A549 (cell line): ENCODE measurements around the gene JOSD2. TPM values are rescaled to one million over a fixed set of nuclear protein-coding genes. Genes with fewer than 3 reads are reported as not detected.
A peak's percentile ranks its signal among the peaks of the same experiment; 100 is the strongest.

Source experiments
- ATAC-seq, 2 experiments: fragments of 200-7000 bp in 1 of 2; fragments of >200 bp in 1 of 2; cut with Nextera tagmentation in 1 of 2; cut with Tn5 transposase in 1 of 2; 3 replicates each; pipeline versions ENCODE4 v1.8.0 to v1.9.1; 2018 to 2020; ENCODE audit warnings: mild to moderate bottlenecking in 1 of 2, moderate library complexity in 1 of 2
- CTCF ChIA-PET: fragments of 300-600 bp; sonication (Branson Sonifier 250); formaldehyde crosslinking; extraction: SDS; loops from one replicate; lab custom pipeline; 2021; ENCODE audit warnings: antibody characterized with exemption, inconsistent platforms; lab: Yijun Ruan, JAX
- POLR2A ChIA-PET: fragments of 350-600 bp; formaldehyde crosslinking; extraction: SDS; loops from one replicate; lab custom pipeline; 2021; ENCODE audit warnings: antibody characterized with exemption, inconsistent platforms; lab: Yijun Ruan, JAX
- DNase-seq, 2 experiments: peaks; one replicate each; pipeline versions ENCODE4 v3.0.0 to v3.0.0-alpha.2; 2011 to 2016; ENCODE audit warnings: low read depth in 1 of 2, low spot score in 1 of 2
- FAIRE-seq: peaks from 2 replicates; lab custom pipeline; 2011; peaks lifted over from hg19 to GRCh38; lab: Jason Lieb, UNC
- H3K27ac ChIP-seq, 2 experiments: fragments of >200 bp; sonication (Bioruptor Twin); formaldehyde crosslinking; 3 replicates each; pipeline ENCODE4 v1.5.1; 2016 to 2017
- H3K4me1 ChIP-seq: fragments of >200 bp; sonication (Bioruptor Twin); formaldehyde crosslinking; 3 replicates; pipeline ENCODE4 v1.6.1; 2016
- H3K4me2 ChIP-seq: fragments of >200 bp; sonication (Bioruptor Twin); formaldehyde crosslinking; 3 replicates; pipeline ENCODE4 v1.6.1; 2016
- H3K4me3 ChIP-seq: fragments of >200 bp; sonication (Bioruptor Twin); formaldehyde crosslinking; 3 replicates; pipeline ENCODE4 v1.5.1; 2016
- H3K9me3 ChIP-seq: fragments of >200 bp; sonication (Bioruptor Twin); formaldehyde crosslinking; 3 replicates; pipeline ENCODE4 v1.6.1; 2016
- BHLHE40 ChIP-seq: IDR thresholded peaks from 2 replicates; pipeline ENCODE4 v1.6.1; 2012; ENCODE audit warnings: low read depth, low read length, inconsistent platforms
- CBX2 ChIP-seq: fragments of 200-600 bp; sonication (generic); IDR thresholded peaks from 2 replicates; pipeline ENCODE4 v1.6.1; 2016; ENCODE audit warnings: low read depth, mild to moderate bottlenecking, borderline replicate concordance
- CHD4 ChIP-seq: fragments of 200-600 bp; sonication (generic); IDR thresholded peaks from 2 replicates; pipeline ENCODE4 v1.6.1; 2016; ENCODE audit warnings: antibody characterized with exemption, mild to moderate bottlenecking, borderline replicate concordance
- EHF ChIP-seq: fragments of 250-450 bp; sonication (Bioruptor Pico); IDR thresholded peaks from 2 replicates; pipeline ENCODE4 v1.5.0; 2020; ENCODE audit warnings: mild to moderate bottlenecking
- EP300 ChIP-seq, 2 experiments: fragments of >200 bp; sonication (Bioruptor Twin); formaldehyde crosslinking; IDR thresholded peaks; 2 replicates in 1 of 2; 3 replicates in 1 of 2; pipeline ENCODE4 v1.6.1; 2016 to 2017
- ESRRA ChIP-seq: fragments of 150-350 bp; IDR thresholded peaks from 2 replicates; pipeline ENCODE4 v1.6.1; 2014; ENCODE audit warnings: mild to moderate bottlenecking, low read length, borderline replicate concordance
- FOSB ChIP-seq: fragments of 250-450 bp; sonication (Bioruptor Pico); IDR thresholded peaks from 2 replicates; pipeline ENCODE4 v1.5.0; 2020; ENCODE audit warnings: mild to moderate bottlenecking, moderate library complexity
- FOSL2 ChIP-seq, 2 experiments: fragments of 450-650 bp in 1 of 2; fragments of >200 bp in 1 of 2; sonication (Bioruptor Twin) in 1 of 2; formaldehyde crosslinking; IDR thresholded peaks; 2 replicates each; pipeline versions ENCODE4 v1.5.0 to v1.6.1; 2016 to 2020; ENCODE audit warnings: mild to moderate bottlenecking in 1 of 2, moderate library complexity in 1 of 2
- FOXS1 ChIP-seq: fragments of 250-450 bp; sonication (Bioruptor Pico); IDR thresholded peaks from 2 replicates; pipeline ENCODE4 v1.5.0; 2020; ENCODE audit warnings: mild to moderate bottlenecking, moderate library complexity
- HDAC2 ChIP-seq: fragments of 200-600 bp; sonication (generic); IDR thresholded peaks from 2 replicates; pipeline ENCODE4 v1.6.1; 2016
- HEYL ChIP-seq: fragments of 250-450 bp; sonication (Bioruptor Pico); IDR thresholded peaks from 2 replicates; pipeline ENCODE4 v1.8.0; 2021; ENCODE audit warnings: mild to moderate bottlenecking, moderate library complexity
- HOXB13 ChIP-seq: fragments of 250-450 bp; sonication (Bioruptor Pico); IDR thresholded peaks from 2 replicates; pipeline ENCODE4 v1.5.0; 2020; ENCODE audit warnings: low read depth, mild to moderate bottlenecking, moderate library complexity
- JUN ChIP-seq, 2 experiments: fragments of >200 bp; sonication (Bioruptor Twin); formaldehyde crosslinking; IDR thresholded peaks; 2 replicates in 1 of 2; 3 replicates in 1 of 2; pipeline ENCODE4 v1.6.1; 2016 to 2017
- JUNB ChIP-seq: fragments of >200 bp; sonication (Bioruptor Twin); formaldehyde crosslinking; IDR thresholded peaks from 2 replicates; pipeline ENCODE4 v1.6.1; 2016
- KDM1A ChIP-seq: fragments of 200-600 bp; sonication (generic); IDR thresholded peaks from 2 replicates; pipeline ENCODE4 v1.6.1; 2016; ENCODE audit warnings: low read depth, mild to moderate bottlenecking
- KDM5A ChIP-seq: fragments of 200-600 bp; sonication (generic); IDR thresholded peaks from 2 replicates; pipeline ENCODE4 v1.6.1; 2016; ENCODE audit warnings: antibody characterized with exemption, mild to moderate bottlenecking
- MAFK ChIP-seq: fragments of 450-650 bp; IDR thresholded peaks from 2 replicates; pipeline ENCODE4 v1.6.1; 2014; ENCODE audit not compliant: partially characterized antibody
- MAZ ChIP-seq: fragments of 150-350 bp; IDR thresholded peaks from 2 replicates; pipeline ENCODE4 v1.6.1; 2014; ENCODE audit warnings: antibody characterized with exemption, low read depth, low read length, borderline replicate concordance
- MYC ChIP-seq: IDR thresholded peaks from 2 replicates; pipeline ENCODE4 v1.6.1; 2012; ENCODE audit warnings: mild to moderate bottlenecking, inconsistent platforms, low read length, improper control_type of control experiment, borderline replicate concordance
- NPAS2 ChIP-seq: fragments of 250-450 bp; sonication (Bioruptor Pico); IDR thresholded peaks from 2 replicates; pipeline ENCODE4 v1.8.0; 2022; ENCODE audit warnings: mild to moderate bottlenecking, moderate library complexity, borderline replicate concordance
- PHF8 ChIP-seq: fragments of 200-600 bp; sonication (generic); IDR thresholded peaks from 2 replicates; pipeline ENCODE4 v1.6.1; 2016; ENCODE audit warnings: low read depth, mild to moderate bottlenecking, antibody characterized with exemption, moderate library complexity, borderline replicate concordance
- POLR2A ChIP-seq: IDR thresholded peaks from 2 replicates; pipeline ENCODE4 v1.6.1; 2012; ENCODE audit warnings: mild to moderate bottlenecking, low read length
- RCOR1 ChIP-seq: fragments of 150-350 bp; IDR thresholded peaks from 2 replicates; pipeline ENCODE4 v1.6.1; 2014; ENCODE audit warnings: antibody characterized with exemption, low read length, low read depth
- RFX5 ChIP-seq: fragments of 450-650 bp; IDR thresholded peaks from 2 replicates; pipeline ENCODE4 v1.7.1; 2014; ENCODE audit warnings: antibody characterized with exemption, mild to moderate bottlenecking, moderate library complexity
- SMC3 ChIP-seq: fragments of >200 bp; sonication (Bioruptor Twin); formaldehyde crosslinking; IDR thresholded peaks from 3 replicates; pipeline ENCODE4 v1.6.1; 2018; ENCODE audit warnings: inconsistent platforms
- TFCP2L1 ChIP-seq: fragments of 250-450 bp; sonication (Bioruptor Pico); IDR thresholded peaks from 2 replicates; pipeline ENCODE4 v1.5.0; 2021; ENCODE audit warnings: mild to moderate bottlenecking
- TP53 ChIP-seq: fragments of 250-450 bp; sonication (Bioruptor Pico); IDR thresholded peaks from 2 replicates; pipeline ENCODE4 v1.5.0; 2021; ENCODE audit warnings: mild to moderate bottlenecking, moderate library complexity
- ZFP36 ChIP-seq: fragments of 450-650 bp; IDR thresholded peaks from 2 replicates; pipeline ENCODE4 v1.6.1; 2014; ENCODE audit warnings: borderline replicate concordance; ENCODE audit not compliant: partially characterized antibody
- ZSCAN20 ChIP-seq: fragments of 250-450 bp; sonication (Bioruptor Pico); IDR thresholded peaks from 2 replicates; pipeline ENCODE4 v1.8.0; 2022; ENCODE audit warnings: mild to moderate bottlenecking, moderate library complexity
- WGBS: methylation state at CpG from one replicate; pipeline ENCODE4 v1.1.6; 2017; ENCODE audit errors: missing lambda C conversion rate; 5-methylcytosine and 5-hydroxymethylcytosine counted together
- polyA plus RNA-seq, 4 experiments: library from polyadenylated mRNA; depleted of rRNA in 3 of 4; stranded (reverse); fragments of >200 nt; fragmentation: RNase III in 1 of 4; extraction: RNeasy Plus Mini Kit Qiagen cat#74134 plus additional on column Dnase treatment in 1 of 4; gene quantifications; 2 replicates in 3 of 4; 3 replicates in 1 of 4; pipeline ENCODE4 v1.2.3, GENCODE V29; 2011 to 2017
- TF ChIP-seq, protein P1 (sequence below): IDR thresholded peaks from 2 replicates; pipeline ENCODE4 v1.6.1; 2012; ENCODE audit warnings: low read depth, borderline replicate concordance
- TF ChIP-seq, protein P2 (sequence below): fragments of >200 bp; sonication (Bioruptor Twin); formaldehyde crosslinking; IDR thresholded peaks from 3 replicates; pipeline ENCODE4 v1.6.1; 2016
- TF ChIP-seq, protein P3 (sequence below): IDR thresholded peaks from 2 replicates; pipeline ENCODE4 v1.6.1; 2012
- TF ChIP-seq, protein P4 (sequence below): fragments of 450-650 bp; IDR thresholded peaks from 2 replicates; pipeline ENCODE4 v1.6.1; 2014; ENCODE audit warnings: antibody characterized with exemption
- TF ChIP-seq, protein P5 (sequence below): fragments of 250-450 bp; sonication (Bioruptor Pico); IDR thresholded peaks from 2 replicates; pipeline ENCODE4 v1.5.0; 2020; ENCODE audit warnings: low read depth, mild to moderate bottlenecking, moderate library complexity

The JOSD2 gene
- polyA plus RNA-seq, 2 of the 4 experiments (the other 2 are of a cell fraction) = 24.2 to 61.7 TPM

DNA sequence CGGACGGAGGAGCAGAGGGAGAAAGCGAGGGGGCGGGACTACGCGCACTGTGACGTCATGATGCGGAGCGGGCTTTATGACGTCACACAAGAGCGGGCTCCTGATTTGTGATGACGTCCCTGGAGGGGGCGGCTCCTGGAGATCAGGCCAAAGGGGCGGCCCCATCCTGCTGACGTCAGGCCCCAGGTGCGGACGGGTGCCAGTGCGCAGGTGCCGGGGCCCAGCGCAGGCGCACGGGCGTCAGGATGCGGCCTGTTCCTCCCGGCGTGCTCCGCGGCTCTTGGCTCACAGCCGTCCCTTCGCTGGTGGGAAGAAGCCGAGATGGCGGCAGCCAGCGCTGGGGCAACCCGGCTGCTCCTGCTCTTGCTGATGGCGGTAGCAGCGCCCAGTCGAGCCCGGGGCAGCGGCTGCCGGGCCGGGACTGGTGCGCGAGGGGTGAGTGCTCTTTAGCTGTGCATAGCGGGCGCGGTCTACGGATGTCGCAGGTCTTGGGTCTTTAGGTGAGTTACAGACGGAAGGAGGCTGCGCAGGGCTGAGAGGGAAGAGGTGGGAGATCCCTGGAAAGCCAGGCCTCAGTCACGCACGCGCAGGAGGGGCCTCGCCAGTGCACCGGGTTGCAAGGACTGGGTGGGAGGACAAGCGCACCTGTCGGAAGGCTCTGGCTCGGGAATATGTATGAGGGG lies 34.6 kb downstream of the JOSD2 start, which contains the start of the genes EMC10 and GARIN5A:
TSS of gene EMC10 (plus strand) at position 284 of the 683 bp plus-strand sequence. CDS start at position 322, 38 bp downstream.
TSS of gene GARIN5A (minus strand) at position 625 of the 683 bp plus-strand sequence. CDS start at position 165, 460 bp downstream.
- Histone ChIP-seq H3K4me2 (peak within 1 kb of the TSS; percentile 97), H3K9me3 (no peaks in the 10 kb centered on the region), H3K27ac (peak within 1 kb of the TSS; percentile 87 to 93), H3K4me1 (peaks cover 12% of the 10 kb centered on the region), H3K4me3 (peak within 1 kb of the TSS; percentile 86)
- DNase-seq (peak; percentile 99), ATAC-seq (peak; percentile 73 to 91), FAIRE-seq (no peak)
- ChIA-PET CTCF (interaction anchor here (4.7 kb wide), 1 partner anchor 15 kb away, joined by 28 read pairs; no protein-coding TSS in a partner anchor), POLR2A (no interaction called here)
- 2% methylated on average over 40 of the region's 58 CpGs for WGBS
- TF ChIP-seq, protein P1, sequence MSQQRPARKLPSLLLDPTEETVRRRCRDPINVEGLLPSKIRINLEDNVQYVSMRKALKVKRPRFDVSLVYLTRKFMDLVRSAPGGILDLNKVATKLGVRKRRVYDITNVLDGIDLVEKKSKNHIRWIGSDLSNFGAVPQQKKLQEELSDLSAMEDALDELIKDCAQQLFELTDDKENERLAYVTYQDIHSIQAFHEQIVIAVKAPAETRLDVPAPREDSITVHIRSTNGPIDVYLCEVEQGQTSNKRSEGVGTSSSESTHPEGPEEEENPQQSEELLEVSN = peak; percentile 35; the same call in 1 of the 2 replicates
- peak; percentile 86 for TF ChIP-seq RFX5
- TF ChIP-seq PHF8 = peak; percentile 98
- TF ChIP-seq JUN (IDR thresholded peaks at IDR 0.05) = peak; percentile 83 to 93
- TF ChIP-seq, protein P2, sequence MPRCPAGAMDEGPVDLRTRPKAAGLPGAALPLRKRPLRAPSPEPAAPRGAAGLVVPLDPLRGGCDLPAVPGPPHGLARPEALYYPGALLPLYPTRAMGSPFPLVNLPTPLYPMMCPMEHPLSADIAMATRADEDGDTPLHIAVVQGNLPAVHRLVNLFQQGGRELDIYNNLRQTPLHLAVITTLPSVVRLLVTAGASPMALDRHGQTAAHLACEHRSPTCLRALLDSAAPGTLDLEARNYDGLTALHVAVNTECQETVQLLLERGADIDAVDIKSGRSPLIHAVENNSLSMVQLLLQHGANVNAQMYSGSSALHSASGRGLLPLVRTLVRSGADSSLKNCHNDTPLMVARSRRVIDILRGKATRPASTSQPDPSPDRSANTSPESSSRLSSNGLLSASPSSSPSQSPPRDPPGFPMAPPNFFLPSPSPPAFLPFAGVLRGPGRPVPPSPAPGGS = peak; percentile 95
- TF ChIP-seq, protein P3, sequence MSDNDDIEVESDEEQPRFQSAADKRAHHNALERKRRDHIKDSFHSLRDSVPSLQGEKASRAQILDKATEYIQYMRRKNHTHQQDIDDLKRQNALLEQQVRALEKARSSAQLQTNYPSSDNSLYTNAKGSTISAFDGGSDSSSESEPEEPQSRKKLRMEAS = peak; percentile 78
- no peak for TF ChIP-seq CBX2
- TF ChIP-seq, protein P4, sequence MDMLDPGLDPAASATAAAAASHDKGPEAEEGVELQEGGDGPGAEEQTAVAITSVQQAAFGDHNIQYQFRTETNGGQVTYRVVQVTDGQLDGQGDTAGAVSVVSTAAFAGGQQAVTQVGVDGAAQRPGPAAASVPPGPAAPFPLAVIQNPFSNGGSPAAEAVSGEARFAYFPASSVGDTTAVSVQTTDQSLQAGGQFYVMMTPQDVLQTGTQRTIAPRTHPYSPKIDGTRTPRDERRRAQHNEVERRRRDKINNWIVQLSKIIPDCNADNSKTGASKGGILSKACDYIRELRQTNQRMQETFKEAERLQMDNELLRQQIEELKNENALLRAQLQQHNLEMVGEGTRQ = 0 out of 2 replicates have a peak, but pooled peaks have one; percentile 18
- no peak for TF ChIP-seq TP53 (CRISPR knock-in tag)
- no peak for TF ChIP-seq FOSL2 (IDR thresholded peaks at IDR 0.05)
- peak; percentile 95 for TF ChIP-seq FOSL2 (CRISPR knock-in tag; IDR thresholded peaks at IDR 0.05)
- TF ChIP-seq ZFP36 = no peak
- TF ChIP-seq RCOR1 = 0 out of 2 replicates have a peak, but pooled peaks have one; percentile 52
- no peak for TF ChIP-seq NPAS2 (CRISPR knock-in tag)
- TF ChIP-seq JUNB = no peak
- TF ChIP-seq, protein P5, sequence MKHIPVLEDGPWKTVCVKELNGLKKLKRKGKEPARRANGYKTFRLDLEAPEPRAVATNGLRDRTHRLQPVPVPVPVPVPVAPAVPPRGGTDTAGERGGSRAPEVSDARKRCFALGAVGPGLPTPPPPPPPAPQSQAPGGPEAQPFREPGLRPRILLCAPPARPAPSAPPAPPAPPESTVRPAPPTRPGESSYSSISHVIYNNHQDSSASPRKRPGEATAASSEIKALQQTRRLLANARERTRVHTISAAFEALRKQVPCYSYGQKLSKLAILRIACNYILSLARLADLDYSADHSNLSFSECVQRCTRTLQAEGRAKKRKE (CRISPR knock-in tag) = no peak
- TF ChIP-seq TFCP2L1 (CRISPR knock-in tag) = no peak
- no peak for TF ChIP-seq CHD4
- TF ChIP-seq HDAC2 = no peak
- no peak for TF ChIP-seq EHF (CRISPR knock-in tag)
- TF ChIP-seq ESRRA = no peak
- TF ChIP-seq FOSB (CRISPR knock-in tag) = no peak
- TF ChIP-seq BHLHE40 = 0 out of 2 replicates have a peak, but pooled peaks have one; percentile 13
- peak; percentile 96 for TF ChIP-seq POLR2A
- peak; percentile 92 for TF ChIP-seq MAFK
- no peak for TF ChIP-seq KDM1A
- TF ChIP-seq MAZ = peak; percentile 75; the same call in 1 of the 2 replicates
- TF ChIP-seq SMC3 = no peak
- TF ChIP-seq ZSCAN20 = no peak
- no peak for TF ChIP-seq EP300 (IDR thresholded peaks at IDR 0.05)
- TF ChIP-seq MYC = peak; percentile 27; the same call in 1 of the 2 replicates
- TF ChIP-seq HOXB13 (CRISPR knock-in tag) = no peak
- TF ChIP-seq HEYL (CRISPR knock-in tag) = no peak
- TF ChIP-seq FOXS1 (CRISPR knock-in tag) = no peak
- TF ChIP-seq KDM5A = 0 out of 2 replicates have a peak, but pooled peaks have one; percentile 36
